DMS114 treated with DMSO at 0.1 percent for 48 hours (cell line): Measurements from ENCODE around the gene DNAJC11.
"Not testable (repeated sequence)": the region's sequence is repeated elsewhere in the genome, so short reads cannot be mapped to it uniquely, and the experiment has no call there.

Experiments
- DNase-seq: peaks from one replicate; lab custom pipeline; 2025; ENCODE audit not compliant: unreplicated experiment; lab: John Stamatoyannopoulos, UW

Gene DNAJC11

GRCh38 chr1:6653436-6654290 is 48.0 kb downstream of the DNAJC11 start:
- no peak for DNase-seq

DNA sequence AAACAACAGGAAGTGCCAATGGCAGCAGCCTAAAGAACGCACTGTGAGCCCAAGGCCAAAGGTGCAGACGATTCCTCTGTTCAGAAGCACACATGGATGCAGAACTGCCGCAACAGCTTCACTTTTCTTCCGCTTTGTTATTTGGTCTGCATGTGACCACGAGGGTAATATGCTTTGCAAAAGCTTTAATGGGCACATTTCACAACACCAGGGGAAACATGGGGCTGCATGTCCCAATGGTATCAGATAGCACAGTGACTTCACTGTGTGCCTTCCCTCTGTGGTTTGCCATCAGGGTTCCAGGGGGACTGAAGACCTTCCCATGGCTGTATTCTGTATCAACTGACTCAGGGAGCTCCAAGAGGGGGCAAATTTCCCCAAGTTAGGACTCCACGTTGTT is 48.6 kb downstream of the DNAJC11 start:
- no peak for DNase-seq

- no peak for DNase-seq
These were observed 49.7 kb downstream of the DNAJC11 start for GRCh38 chr1:6651909-6652308.

DNA sequence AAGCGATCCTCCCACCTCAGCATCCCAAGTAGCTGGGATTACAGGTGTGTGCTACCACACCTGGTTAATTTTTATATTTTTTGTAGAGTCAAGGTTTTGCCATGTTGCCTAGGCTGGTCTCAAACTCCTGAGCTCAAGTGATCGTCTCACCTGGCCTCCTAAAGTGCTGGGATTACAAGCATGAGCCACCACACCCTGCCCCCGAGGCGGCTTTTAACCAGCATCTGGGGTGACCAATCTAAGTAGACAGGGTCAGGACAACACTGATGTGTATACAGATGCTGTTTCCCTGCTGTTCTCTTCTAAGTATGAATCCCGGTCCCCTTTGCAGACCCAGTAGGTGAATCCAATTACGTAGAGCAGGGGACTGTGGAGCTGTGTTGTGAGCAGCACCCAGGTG is 53.1 kb downstream of the DNAJC11 start:
- DNase-seq = no peak

DNA sequence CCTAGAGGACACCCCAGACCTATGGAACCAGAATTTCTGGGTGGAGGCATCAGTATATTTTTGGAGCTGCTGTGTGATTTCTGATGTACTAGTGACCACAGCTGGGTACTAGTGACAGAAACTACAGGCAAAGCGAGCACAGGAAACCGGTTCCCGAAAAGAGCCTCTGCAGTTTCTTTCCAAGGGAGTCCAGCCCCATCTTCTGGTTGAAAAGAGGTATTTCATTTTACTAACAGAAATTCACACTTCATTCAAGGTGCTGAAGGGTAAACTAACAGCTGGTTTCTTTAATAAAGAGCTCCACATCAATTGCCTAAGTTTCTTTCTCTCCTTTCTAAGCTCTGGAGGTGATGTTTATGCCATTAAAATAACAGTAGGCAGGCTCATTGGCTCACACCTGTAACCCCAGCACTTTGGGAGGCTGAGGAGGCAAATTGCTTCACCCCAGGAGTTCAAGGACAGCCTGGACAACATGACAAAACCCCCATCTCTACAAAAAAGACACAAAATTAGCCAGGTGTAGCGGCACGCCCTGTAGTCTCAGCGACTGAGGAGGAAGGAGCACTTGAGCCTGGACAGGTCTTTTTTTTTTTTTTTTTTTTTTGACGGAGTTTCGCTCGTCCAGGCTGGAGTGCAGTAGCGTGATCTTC is 55.0 kb downstream of the DNAJC11 start:
- DNase-seq = peak; percentile 18

- no peak for DNase-seq
These were observed 56.6 kb downstream of the DNAJC11 start for GRCh38 chr1:6645018-6645417.

DNA sequence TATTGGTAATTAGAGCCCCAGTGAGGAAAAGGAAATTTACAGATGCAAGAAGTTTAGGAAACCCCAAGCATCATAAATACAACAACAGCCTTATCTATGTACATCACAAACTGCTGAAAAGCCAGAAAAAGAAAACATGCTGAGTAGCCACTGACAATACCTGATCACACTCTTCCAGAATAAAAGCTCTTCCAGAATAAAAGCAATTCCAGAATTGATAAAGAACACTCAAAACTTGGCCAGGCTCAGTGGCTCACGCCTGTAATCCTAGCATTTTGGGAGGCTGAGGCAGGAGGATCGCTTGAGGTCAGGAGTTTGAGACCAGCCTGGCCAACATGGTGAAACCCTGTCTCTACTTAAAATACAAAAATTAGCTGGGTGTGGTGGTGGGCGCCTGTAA is 60.7 kb downstream of the DNAJC11 start:
- not testable (repeated sequence) for DNase-seq

DNA sequence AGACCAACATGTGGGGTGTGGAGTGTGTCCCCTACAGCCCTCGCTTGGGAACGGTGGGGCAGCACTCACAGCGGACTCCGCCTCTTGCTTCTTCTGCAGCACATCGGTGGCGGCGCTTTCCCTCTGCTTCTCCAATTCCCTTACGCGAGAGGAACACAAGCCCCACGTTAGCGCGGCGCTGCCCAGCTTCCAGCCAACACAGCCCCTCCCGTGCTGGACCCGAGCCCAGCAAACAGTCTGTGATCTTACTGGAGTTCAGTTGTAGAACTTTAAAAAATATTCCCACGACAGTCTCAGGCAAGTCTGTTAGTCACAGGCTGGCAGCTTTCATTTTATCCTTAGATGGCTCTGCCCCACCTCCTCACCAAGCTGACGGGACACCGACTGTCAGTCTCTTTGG is 63.4 kb downstream of the DNAJC11 start:
- no peak for DNase-seq

- no peak for DNase-seq
These were observed 63.8 kb downstream of the DNAJC11 start for GRCh38 chr1:6637770-6638169.

GRCh38 chr1:6636778-6637177 is 64.8 kb downstream of the DNAJC11 start:
- DNase-seq = not testable (repeated sequence)

GRCh38 chr1:6635910-6636760 is 65.5 kb downstream of the DNAJC11 start:
- no peak for DNase-seq

- DNase-seq = no peak
These were observed 66.3 kb downstream of the DNAJC11 start for GRCh38 chr1:6635161-6635909.

DNA sequence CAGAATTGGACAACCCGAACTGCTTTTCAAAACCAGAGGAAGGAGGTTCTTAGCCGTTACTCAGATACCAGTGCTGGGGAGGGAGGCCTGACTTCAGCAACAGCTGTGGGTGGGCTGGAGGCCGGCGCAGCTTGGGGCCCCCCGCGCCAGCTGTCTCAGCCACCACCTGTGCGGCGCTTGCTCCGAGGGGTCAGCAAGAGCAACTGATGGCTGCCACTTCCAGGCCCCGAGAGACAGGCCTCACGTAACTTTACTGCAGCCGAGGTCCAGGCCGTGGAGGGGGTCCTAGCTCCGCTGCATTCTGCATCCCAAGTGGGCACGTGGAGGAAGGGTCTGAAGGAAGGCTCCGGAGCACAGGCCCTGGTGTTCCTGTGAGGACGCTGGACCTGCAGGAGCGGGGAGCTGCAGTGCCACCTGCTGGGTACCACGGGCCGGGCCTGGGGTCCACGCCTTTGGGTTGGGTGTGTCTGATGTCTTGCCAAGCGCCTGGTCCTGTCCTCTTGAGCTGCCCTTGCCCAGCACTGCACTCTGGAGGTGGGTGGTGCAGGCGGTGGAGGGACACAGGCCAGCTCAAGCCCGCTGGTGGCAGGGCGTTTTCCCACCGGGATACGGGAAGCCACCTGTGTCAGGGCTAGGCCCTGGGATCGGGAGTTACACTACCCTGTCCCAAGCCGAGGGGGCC is 67.1 kb downstream of the DNAJC11 start:
- peak; percentile 30 for DNase-seq

GRCh38 chr1:6632588-6633514 is 68.8 kb downstream of the DNAJC11 start:
- DNase-seq = no peak

DNA sequence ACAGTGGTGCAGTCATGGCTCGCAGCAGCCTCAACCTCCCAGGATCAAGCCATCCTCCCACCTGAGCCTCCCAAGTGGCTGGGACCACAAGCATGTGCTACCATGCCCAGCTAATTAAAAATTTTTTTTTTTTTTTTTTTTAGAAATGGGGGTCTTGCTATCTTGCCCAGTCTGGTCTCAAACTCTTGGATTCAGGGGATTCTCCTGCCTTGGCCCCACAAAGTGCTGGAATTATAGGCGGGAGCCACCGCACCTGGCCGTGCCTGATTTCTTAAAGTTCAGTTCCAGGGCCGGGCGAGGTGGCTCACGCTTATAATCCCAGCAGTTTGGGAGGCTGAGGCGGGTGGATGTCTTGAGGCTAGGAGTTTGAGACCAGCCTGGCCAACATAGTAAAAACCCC is 70.6 kb downstream of the DNAJC11 start:
- no peak for DNase-seq

DNA sequence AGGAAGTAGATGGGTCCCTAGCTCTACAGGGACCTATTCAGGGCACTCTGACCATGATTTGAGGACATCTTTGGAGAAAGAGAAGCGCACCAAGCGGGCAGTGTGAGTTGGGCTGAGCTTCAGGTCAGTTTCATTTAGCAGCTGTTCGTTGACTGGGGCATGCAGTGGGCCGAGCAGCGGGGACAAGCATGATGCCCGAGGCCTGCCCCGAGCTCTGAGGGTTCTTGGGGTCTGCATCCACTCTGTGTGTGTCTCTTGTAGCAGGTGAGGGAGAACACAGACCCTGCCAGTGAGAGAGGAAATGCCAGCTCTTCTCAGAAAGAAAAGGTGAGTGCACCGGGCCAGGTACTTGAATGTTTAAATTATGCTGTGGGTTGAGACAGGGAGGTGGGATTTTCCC is 71.6 kb downstream of the DNAJC11 start:
- no peak for DNase-seq

- DNase-seq = no peak
These were observed 72.6 kb downstream of the DNAJC11 start for GRCh38 chr1:6628971-6629479.

DNA sequence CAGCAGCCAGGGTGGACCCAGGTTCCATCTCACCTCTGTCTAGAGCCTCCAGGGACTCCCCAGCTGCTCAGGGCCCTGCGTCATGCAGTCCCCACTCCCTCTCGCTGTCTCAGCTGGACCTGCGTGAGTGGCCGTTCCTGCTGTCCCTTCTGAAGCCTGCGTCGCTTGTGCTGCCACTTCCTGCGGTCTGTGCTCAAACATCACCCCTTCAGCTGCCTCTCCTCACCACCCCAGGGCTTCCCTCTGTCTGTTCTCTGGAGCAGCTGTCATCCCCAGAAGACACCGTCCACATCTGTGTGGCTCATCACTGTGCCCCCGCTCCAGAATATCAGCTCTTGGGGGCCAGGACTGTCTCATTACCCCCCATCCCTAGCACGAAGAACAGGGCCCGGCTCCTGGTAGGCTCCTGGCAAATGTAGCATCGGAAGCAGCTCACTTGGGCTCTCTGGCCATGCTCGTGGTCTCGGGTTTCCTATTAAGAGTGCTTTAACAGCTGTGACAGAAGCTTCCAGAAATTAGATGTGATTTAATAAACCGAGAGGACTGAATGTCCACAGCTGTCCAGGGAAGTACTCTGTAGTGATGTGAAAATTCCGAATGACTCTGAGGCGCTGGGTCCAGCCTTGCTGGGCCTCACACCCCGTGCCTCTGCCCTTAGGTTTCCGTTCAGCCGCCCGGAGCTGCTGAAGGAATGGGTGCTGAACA is 73.6 kb downstream of the DNAJC11 start:
- DNase-seq = no peak
